ENCODE data around the gene LPAR3.
A peak's percentile ranks its signal among the peaks of the same experiment; 100 is the strongest.

Gene LPAR3

DNA sequence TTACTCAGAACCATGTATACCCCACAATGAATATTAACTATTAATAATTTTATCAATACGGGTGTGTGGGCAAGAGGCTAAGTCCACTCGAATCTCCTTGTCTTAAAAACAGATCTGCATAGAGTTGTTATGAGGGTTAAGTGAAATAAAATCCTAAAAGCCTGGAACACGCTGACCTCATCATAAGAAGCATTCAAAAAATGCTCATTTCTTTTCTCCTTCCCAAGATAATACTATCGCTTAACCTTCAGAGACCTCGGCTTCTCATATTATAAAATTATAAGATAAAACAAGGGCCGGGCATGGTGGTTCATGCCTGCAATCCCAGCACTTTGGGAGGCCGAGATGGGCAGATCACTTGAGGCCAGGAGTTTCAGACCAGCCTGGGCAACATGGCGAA lies 35.1 kb downstream of the LPAR3 start:
- no peak for DNase-seq (ENCODE audit: low spot score)

GRCh38 chr1:84856726-84857270 lies 36.2 kb downstream of the LPAR3 start:
- no peak for DNase-seq (ENCODE audit: low spot score)

- DNase-seq (ENCODE audit: low spot score) = no peak
Observed at GRCh38 chr1:84855691-84856630, 37.0 kb downstream of the LPAR3 start.

GRCh38 chr1:84855168-84855567 lies 37.8 kb downstream of the LPAR3 start:
- no peak for DNase-seq (ENCODE audit: low spot score)

GRCh38 chr1:84853741-84854721 lies 39.0 kb downstream of the LPAR3 start:
- DNase-seq (ENCODE audit: low spot score) = peak; percentile 36

DNA sequence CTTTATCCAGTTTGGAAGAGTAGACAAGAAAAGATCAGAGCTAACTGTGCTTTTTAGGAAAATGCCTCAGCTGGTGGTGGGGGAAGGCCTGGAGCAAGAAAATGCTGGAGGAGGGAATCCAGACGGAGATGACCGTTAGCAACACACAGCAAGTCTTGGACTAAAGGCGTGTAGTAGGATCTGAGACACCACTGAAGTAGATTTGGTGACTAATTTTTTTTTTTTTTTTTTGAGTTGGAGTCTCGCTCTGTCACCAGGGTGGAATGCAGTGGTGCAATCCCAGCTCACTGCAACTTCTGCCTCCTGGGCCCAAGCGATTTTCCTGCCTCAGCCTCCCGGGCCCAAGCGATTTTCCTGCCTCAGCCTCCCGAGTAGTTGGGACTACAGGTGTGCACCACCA lies 41.2 kb downstream of the LPAR3 start:
- DNase-seq (ENCODE audit: low spot score) = peak; percentile 91

DNA sequence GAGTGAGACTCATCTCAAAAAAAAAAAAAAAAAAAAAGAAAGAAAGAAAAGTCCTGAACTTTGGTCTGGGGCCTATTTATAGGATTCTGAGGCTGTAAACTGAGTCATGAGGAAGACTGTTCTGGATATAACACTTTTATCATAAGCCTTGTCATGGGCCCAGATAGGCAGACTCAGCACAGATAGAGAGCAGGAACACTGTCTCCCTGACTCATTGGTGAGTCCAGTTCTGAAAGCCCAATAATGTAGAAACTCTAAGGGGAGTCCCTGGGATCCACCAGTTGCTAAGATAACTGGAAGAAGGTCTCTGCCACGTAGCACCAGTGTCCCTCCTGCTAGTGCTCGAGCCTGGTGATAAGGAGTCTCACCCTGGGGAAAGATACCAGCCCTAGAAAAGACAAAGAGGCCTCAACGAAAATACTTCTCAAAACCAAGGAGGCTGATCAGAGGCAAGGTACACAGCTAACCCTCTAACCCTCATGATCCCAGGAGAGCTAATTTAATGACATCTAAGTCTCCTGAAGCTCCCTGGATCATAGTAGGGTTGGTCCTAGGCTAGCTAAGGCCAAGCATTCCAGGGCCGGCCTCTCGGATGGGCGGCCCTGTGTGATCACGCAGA lies 43.5 kb downstream of the LPAR3 start:
- DNase-seq (ENCODE audit: low spot score) = no peak

- peak; percentile 86 for DNase-seq (ENCODE audit: low spot score)
Observed at GRCh38 chr1:84847253-84848250, 45.5 kb downstream of the LPAR3 start.

GRCh38 chr1:84846387-84846786 lies 46.6 kb downstream of the LPAR3 start:
- DNase-seq (ENCODE audit: low spot score) = no peak

- DNase-seq (ENCODE audit: low spot score) = no peak
Observed at GRCh38 chr1:84845357-84845756, 47.6 kb downstream of the LPAR3 start.

DNA sequence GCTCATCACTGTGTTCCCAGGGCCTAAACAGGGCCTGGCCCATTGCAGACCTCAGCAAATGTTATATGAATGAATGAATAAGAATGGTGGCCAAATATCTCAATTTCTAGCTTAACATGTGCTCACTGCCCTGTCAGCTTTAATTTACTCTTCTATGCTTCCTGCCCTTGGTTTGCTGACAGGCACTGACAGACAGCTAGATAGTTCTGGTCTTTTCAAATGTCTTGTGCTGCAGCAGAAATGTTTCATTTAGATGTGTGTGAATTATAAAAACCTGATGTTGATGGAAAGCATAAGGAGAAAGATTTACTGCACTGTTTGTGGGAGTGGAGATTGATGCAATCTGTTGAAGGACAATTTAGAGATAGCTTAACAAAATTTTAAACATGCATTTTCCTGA lies 48.9 kb downstream of the LPAR3 start:
- DNase-seq (ENCODE audit: low spot score) = no peak

GRCh38 chr1:84842748-84843231 lies 50.2 kb downstream of the LPAR3 start:
- no peak for DNase-seq (ENCODE audit: low spot score)

GRCh38 chr1:84841971-84842370 lies 51.0 kb downstream of the LPAR3 start:
- DNase-seq (ENCODE audit: low spot score) = no peak

- DNase-seq (ENCODE audit: low spot score) = no peak
Observed at GRCh38 chr1:84840346-84840745, 52.7 kb downstream of the LPAR3 start.

DNA sequence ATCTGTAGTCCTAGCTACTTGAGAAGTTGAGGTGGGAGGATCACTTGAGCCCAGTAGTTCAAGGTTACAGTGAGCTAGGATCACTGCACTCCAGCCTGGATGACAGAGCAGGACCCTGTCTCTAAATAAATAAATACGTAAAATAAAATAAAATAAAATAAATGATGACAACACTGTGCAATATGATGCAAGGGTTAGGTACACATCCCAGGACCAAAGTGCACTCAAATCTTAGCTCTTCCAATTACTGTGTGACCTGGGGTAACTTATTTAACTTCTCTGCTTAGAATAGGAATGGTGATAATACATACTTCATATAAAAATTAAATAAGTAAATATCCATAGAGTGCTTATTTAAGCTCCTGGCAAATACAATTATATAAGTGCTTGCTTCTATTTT lies 53.5 kb downstream of the LPAR3 start:
- DNase-seq (ENCODE audit: low spot score) = no peak

DNA sequence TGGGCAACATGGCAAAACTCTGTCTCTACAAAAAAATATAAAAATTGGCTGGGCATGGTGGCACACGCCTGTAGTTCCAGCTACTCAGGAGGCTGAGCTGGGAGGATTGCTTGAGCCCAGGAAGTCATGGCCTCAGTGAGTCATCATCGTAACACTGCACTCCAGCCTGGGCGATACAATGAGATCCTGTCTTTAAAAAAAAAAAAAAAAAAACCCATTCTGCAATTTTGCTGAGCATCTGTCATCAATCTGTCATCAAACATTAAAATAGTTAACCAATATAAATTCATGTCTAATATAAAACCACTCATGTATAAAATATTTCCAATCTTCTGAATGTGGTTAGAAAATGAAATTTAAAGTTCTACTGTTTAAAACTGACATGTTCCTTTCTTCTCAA lies 56.9 kb downstream of the LPAR3 start:
- DNase-seq (ENCODE audit: low spot score) = no peak

DNA sequence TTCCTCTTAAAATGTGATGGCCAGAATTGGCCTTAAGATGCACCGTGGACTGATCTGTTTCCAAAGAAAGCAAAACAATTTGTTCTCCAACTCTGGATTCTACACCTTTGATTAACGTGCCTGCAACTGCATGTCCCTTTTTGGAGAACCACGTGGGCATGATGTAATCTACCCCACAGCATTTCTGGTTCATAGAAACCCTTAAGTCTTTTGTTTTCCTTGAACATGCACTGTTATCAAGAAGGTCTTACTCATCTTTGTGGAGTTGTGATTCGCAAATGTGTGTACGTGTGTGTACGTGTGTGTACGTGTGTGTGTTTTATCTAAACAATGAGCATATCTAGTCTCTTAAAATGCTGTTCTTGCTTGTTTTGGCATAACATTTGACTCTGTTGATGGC lies 57.8 kb downstream of the LPAR3 start:
- DNase-seq (ENCODE audit: low spot score) = no peak

DNA sequence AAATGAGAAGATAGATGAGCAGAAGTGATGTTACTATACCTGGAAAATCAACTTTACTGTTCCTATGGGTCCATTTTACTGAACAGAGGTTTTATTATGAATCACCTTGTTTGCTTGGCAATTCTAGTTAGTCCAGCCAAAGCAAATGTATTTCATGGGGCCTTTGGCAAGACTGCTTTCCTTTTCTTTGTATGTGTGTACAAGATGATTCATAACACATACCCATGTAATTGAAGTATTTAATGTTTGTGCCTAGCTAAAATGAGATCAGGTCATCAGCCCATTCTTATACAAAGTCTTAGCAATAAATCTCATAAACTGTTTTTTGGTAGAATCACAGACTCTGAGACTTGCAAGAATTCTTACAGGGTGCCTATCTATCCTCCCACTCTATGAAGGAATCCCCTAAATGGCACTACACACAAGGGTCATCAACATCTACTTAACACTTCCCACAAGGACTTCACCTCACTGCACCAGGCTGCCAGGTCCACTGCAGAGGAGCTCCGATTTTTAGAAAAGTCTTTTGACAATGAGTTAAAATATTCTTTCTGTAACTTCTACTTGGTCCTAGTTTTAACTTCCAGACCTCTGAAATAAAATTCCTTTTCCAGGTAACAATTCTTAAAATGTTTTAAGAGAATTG lies 58.5 kb downstream of the LPAR3 start:
- no peak for DNase-seq (ENCODE audit: low spot score)

DNA sequence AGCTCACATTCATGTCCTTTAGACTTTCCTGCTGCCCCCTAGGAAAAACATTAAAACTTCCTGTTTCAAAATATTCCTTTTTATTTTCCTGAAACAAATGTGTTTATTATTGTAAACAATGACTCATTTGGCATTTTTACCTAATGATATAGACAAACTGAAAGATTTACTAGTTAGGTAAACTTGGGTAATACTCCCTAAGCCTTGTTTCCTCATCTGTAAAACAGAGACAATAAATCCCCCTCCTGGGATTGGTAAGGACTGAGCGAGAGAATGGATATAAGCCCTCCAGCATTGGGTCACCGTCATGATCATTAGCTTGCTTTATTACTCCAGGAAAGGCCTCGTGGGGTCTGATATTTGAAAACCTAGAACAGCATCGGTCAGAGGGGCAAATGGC lies 59.8 kb downstream of the LPAR3 start:
- no peak for DNase-seq (ENCODE audit: low spot score)

DNA sequence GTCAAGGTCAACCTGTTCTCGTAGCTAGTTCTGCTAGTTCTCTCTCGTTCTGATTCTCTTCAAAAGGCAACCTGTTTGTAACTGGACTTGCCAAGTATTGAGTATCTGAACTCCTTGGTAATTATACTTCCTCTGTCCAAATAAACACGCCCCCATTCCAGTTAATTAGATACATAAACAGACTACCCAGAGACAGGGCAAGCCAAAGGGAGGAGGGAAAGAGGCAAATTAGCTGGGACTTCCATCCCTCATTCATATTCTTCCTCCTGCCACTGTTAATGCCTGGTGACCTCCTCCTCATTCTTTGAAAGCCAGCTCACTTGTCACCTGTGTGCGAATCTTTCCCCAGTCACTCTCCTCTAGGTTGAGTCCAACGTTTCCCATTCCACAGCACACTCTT lies 62.9 kb downstream of the LPAR3 start:
- DNase-seq (ENCODE audit: low spot score) = no peak

All from GM03348 (cell line).